ENCODE measurements around the gene PAFAH2. TPM values are rescaled to one million over a fixed set of nuclear protein-coding genes. Genes with fewer than 3 reads are reported as not detected.

Gene PAFAH2
- total RNA-seq, 1 experiment from 2014 or later: 8.5 TPM

DNA sequence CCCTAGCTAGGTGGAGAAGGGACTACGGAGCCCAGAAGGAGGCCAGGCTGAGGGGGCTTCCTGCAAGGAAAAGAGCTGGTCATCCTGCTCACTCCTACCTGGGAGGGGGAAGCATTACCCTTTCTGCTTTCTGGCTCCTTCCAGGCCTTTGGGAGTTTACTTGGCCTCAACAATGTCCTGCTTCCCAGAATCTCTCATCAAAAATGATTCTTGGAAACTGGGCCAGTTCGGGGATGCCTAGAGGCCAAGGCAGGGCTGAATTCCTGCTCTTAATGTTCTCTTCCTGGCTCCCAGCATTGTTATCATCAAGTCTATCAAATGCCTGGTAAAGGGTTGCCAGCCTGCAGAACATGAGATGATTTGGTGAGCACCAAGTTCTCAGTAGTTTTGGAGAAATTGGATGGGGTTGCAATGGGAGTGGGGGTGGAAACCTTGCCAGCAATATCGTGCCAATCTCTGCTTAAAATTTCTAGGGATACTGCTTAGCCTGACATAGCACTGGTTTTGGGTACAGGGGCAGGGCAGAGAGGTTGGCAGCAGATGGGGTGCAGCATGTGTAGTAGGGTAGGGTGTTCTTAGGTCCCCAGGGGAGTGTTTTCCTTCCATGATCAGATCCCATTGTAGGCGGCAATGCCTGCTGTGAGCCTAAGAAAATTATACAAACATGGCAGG lies 7.7 kb upstream of the PAFAH2 start:
- CTCF ChIA-PET: no interaction called here
- DNase-seq (ENCODE audit: low read depth, low spot score) (no peak), ATAC-seq (no peak)
- Histone ChIP-seq H3K36me3 (ENCODE audit: control insufficient read depth, insufficient read depth, low read length) (no peaks in the 10 kb centered on the region), H3K9me3 (ENCODE audit: control insufficient read depth, insufficient read depth, low read depth, low read length) (no peaks in the 10 kb centered on the region), H3K27me3 (ENCODE audit: control insufficient read depth, insufficient read depth, low read length) (no peaks in the 10 kb centered on the region), H3K27ac (ENCODE audit: low read length) (no peak overlapping the region), H3K4me3 (ENCODE audit: low read depth in 2 of 2, low read length in 2 of 2) (no peak overlapping the region), H3K4me1 (ENCODE audit: control insufficient read depth, insufficient read depth, low read length) (no peaks in the 10 kb centered on the region)
- TF ChIP-seq SIN3A (IDR thresholded peaks at IDR 0.05; ENCODE audit: borderline replicate concordance, insufficient read depth, low read depth, low read length): no peak
- no peak for TF ChIP-seq TCF7L2 (IDR thresholded peaks at IDR 0.05; ENCODE audit: low read depth, low read length)
- TF ChIP-seq, protein P1, sequence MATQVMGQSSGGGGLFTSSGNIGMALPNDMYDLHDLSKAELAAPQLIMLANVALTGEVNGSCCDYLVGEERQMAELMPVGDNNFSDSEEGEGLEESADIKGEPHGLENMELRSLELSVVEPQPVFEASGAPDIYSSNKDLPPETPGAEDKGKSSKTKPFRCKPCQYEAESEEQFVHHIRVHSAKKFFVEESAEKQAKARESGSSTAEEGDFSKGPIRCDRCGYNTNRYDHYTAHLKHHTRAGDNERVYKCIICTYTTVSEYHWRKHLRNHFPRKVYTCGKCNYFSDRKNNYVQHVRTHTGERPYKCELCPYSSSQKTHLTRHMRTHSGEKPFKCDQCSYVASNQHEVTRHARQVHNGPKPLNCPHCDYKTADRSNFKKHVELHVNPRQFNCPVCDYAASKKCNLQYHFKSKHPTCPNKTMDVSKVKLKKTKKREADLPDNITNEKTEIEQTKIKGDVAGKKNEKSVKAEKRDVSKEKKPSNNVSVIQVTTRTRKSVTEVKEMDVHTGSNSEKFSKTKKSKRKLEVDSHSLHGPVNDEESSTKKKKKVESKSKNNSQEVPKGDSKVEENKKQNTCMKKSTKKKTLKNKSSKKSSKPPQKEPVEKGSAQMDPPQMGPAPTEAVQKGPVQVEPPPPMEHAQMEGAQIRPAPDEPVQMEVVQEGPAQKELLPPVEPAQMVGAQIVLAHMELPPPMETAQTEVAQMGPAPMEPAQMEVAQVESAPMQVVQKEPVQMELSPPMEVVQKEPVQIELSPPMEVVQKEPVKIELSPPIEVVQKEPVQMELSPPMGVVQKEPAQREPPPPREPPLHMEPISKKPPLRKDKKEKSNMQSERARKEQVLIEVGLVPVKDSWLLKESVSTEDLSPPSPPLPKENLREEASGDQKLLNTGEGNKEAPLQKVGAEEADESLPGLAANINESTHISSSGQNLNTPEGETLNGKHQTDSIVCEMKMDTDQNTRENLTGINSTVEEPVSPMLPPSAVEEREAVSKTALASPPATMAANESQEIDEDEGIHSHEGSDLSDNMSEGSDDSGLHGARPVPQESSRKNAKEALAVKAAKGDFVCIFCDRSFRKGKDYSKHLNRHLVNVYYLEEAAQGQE (IDR thresholded peaks at IDR 0.05; ENCODE audit: insufficient read depth in 1 of 2, low read depth in 2 of 2, low read length in 1 of 2): no peak
- no peak for TF ChIP-seq POLR2AphosphoS5 (IDR thresholded peaks at IDR 0.05; ENCODE audit: low read depth, low read length)
- TF ChIP-seq, protein P2, sequence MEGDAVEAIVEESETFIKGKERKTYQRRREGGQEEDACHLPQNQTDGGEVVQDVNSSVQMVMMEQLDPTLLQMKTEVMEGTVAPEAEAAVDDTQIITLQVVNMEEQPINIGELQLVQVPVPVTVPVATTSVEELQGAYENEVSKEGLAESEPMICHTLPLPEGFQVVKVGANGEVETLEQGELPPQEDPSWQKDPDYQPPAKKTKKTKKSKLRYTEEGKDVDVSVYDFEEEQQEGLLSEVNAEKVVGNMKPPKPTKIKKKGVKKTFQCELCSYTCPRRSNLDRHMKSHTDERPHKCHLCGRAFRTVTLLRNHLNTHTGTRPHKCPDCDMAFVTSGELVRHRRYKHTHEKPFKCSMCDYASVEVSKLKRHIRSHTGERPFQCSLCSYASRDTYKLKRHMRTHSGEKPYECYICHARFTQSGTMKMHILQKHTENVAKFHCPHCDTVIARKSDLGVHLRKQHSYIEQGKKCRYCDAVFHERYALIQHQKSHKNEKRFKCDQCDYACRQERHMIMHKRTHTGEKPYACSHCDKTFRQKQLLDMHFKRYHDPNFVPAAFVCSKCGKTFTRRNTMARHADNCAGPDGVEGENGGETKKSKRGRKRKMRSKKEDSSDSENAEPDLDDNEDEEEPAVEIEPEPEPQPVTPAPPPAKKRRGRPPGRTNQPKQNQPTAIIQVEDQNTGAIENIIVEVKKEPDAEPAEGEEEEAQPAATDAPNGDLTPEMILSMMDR (IDR thresholded peaks at IDR 0.05): no peak
- no TSS peak for BruUV-seq (replicated peaks)
- intact Hi-C loops (cut with micrococcal nuclease; ENCODE audit: unreplicated experiment): no loop called here
- POLR2A ChIA-PET: no interaction called here
- in situ Hi-C loops (cut with HindIII; ENCODE audit: low pct_unique_long_range_greater_than_20kb, low sequenced_read_pairs): no loop called here

DNA sequence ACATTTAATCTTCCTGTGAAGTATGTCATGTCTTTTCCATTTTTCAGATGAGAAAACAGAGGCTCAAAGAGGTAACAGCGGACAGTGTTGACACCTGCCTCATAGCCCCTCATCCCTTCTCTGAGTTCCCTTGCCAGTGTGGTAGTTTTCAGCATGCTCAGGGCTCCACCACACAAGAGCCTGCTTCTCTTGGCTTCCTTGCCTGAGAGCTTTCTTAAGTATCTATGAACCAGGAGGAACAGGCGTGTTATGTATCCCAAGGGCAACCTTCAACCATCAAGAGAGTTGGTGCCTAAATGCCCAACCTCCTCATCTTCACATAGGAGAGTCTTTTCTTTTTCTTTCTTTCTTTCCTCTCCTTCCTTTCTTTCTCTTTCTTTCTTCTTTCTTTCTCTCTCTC lies 5.9 kb upstream of the PAFAH2 start:
- POLR2A ChIA-PET: interaction anchor here (0.7 kb wide), 2 partner anchors 73 to 102 kb away, joined by 4 to 12 read pairs; no protein-coding TSS in a partner anchor
- CTCF ChIA-PET: interaction anchor here (0.7 to 1.5 kb wide), 4 partner anchors 108 to 941 kb away, joined by 4 to 6 read pairs (median 4); no protein-coding TSS in a partner anchor
- in situ Hi-C loops (cut with HindIII; ENCODE audit: low pct_unique_long_range_greater_than_20kb, low sequenced_read_pairs): no loop called here
- no TSS peak for BruUV-seq (replicated peaks)
- no peaks in the 10 kb centered on the region for H3K9me3 ChIP-seq (ENCODE audit: control insufficient read depth, insufficient read depth, low read depth, low read length)
- no peak for DNase-seq (ENCODE audit: low read depth, low spot score)
- no peaks in the 10 kb centered on the region for H3K36me3 ChIP-seq (ENCODE audit: control insufficient read depth, insufficient read depth, low read length)
- H3K27me3 ChIP-seq (ENCODE audit: control insufficient read depth, insufficient read depth, low read length): no peaks in the 10 kb centered on the region
- intact Hi-C loops (cut with micrococcal nuclease; ENCODE audit: unreplicated experiment): no loop called here
- peaks cover under 1% of the 10 kb centered on the region; the same call in 1 of the 2 replicates for H3K4me1 ChIP-seq (ENCODE audit: control insufficient read depth, insufficient read depth, low read length)
- no peak overlapping the region for H3K4me3 ChIP-seq (ENCODE audit: low read depth in 2 of 2, low read length in 2 of 2)
- TF ChIP-seq, protein P2 (IDR thresholded peaks at IDR 0.05): no peak
- TF ChIP-seq POLR2AphosphoS5 (IDR thresholded peaks at IDR 0.05; ENCODE audit: low read depth, low read length) (no peak), TCF7L2 (IDR thresholded peaks at IDR 0.05; ENCODE audit: low read depth, low read length) (no peak), SIN3A (IDR thresholded peaks at IDR 0.05; ENCODE audit: borderline replicate concordance, insufficient read depth, low read depth, low read length) (no peak)
- TF ChIP-seq, protein P1 (IDR thresholded peaks at IDR 0.05; ENCODE audit: insufficient read depth in 1 of 2, low read depth in 2 of 2, low read length in 1 of 2): no peak
- no peak for ATAC-seq
- no peak overlapping the region for H3K27ac ChIP-seq (ENCODE audit: low read length)

Data from Panc1 (cell line).